HG02885 (cell line): ENCODE measurements around the gene BICRA.
"Not testable (repeated sequence)": the region's sequence is repeated elsewhere in the genome, so short reads cannot be mapped to it uniquely, and the experiment has no call there.

Experiments used
- ATAC-seq: cut with Tn5 transposase; IDR thresholded peaks from one replicate; pipeline ENCODE4 v1.9.1; 2021; ENCODE audit warnings: mild to moderate bottlenecking; ENCODE audit not compliant: unreplicated experiment, poor library complexity

Gene BICRA

GRCh38 chr19:47658431-47659348 lies 49.8 kb downstream of the BICRA start:
- no peak for ATAC-seq

- no peak for ATAC-seq
Measured at GRCh38 chr19:47660435-47660832, 51.5 kb downstream of the BICRA start.

DNA sequence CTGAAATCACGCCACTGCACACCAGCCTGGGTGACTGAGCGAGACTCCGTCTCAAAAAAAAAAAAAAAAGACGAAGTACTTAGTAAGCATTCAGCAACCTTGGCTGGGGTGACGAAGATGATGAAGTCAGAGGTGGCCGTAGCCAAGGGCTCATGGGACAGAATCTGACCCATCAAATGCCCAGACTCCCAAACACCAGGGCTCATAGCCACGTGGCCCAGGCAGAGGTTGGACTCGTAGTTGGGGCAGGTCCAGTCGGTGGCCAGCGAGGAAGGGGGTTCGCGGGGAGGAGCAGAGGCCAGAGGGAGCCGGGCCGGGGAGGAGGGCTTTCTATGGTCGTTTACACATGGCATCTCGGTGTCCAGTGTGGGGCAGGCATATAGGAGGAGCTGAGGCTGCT lies 52.2 kb downstream of the BICRA start:
- ATAC-seq = no peak

- ATAC-seq = no peak
Measured at GRCh38 chr19:47661611-47662010, 52.7 kb downstream of the BICRA start.

DNA sequence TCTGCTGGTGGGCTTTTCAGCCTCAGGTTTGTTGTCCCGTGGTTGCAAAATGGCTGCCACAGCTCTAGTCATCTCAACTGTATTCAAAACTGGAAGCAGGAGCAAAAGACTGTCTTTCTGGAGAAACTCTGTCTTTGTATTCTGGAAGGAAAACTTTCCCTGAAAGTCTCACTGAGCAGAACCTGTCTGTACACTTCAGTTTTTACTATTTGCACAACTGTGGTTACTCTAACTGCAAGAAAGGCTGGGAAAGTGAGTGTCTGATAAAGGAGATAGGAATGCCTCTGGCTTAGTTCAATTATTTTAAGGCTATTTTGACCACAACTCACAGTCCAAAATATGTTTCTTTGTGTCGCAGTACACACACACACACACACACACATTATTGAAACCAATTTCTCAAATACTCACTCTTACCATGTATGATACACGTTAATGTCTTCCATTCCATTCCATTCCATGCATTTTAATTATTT lies 54.5 kb downstream of the BICRA start:
- ATAC-seq = no peak

- ATAC-seq = no peak
Measured at GRCh38 chr19:47663911-47664771, 55.2 kb downstream of the BICRA start.

DNA sequence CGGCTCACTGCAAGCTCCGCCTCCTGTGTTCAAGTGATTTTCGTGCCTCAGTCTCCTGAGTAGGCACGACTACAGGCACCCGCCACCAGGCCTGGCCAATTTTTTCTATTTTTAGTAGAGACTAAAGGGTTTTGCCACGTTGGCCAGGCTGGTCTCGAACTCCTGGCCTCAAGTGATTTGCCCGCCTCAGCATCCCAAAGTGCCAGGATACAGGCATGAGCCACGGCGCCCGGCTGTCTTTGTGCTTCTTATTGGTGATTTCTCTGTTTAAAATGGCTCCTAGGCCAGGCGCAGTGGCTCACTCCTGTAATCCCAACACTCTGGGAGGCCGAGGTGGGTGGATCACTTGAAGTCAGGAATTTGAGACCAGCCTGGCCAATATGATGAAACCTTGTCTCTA lies 59.6 kb downstream of the BICRA start:
- not testable (repeated sequence) for ATAC-seq

DNA sequence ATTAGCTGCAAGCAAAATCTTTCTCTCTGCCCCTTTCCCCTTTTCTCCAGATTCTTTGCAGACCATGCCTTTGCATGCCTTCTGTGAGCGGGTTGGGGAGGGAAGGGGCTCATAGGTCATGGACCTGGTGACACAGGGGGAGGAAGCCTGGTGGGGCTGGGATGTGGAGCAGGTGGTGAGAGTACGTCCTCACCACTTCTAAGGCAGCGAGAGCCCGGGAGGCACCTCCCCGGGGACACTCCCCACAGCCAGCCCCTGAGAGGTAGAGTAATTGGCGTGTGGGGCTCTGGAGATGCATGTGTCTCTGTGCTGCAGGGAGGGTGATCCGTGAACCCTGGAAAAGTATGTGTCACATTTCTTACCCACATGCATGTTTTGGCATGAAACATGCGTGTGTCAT lies 61.8 kb downstream of the BICRA start:
- no peak for ATAC-seq

GRCh38 chr19:47671499-47671898 lies 62.6 kb downstream of the BICRA start:
- ATAC-seq = no peak

- no peak for ATAC-seq
Measured at GRCh38 chr19:47673426-47673825, 64.5 kb downstream of the BICRA start.

GRCh38 chr19:47674548-47674947 lies 65.6 kb downstream of the BICRA start:
- ATAC-seq = no peak

GRCh38 chr19:47675271-47675670 lies 66.3 kb downstream of the BICRA start:
- no peak for ATAC-seq

DNA sequence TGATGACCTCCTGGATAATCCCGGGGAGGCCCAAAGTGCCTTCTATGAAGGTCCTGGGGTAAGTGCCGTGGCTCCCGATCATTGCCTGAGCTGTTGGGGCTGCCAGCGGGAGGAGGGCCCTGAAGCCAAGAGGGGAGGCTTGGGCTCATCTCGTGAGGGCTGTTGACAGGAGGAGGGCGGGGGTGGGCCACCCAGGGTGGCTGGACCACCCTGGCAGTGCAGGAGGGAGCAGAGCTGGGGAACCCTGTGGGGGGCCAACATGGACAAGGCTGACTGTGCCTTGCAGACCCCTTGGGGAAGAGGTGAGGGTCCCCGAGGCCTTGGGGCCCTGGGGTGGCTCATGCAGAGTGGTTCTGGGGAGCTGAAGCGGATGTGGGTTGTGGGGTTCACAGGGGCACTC lies 66.9 kb downstream of the BICRA start:
- no peak for ATAC-seq

DNA sequence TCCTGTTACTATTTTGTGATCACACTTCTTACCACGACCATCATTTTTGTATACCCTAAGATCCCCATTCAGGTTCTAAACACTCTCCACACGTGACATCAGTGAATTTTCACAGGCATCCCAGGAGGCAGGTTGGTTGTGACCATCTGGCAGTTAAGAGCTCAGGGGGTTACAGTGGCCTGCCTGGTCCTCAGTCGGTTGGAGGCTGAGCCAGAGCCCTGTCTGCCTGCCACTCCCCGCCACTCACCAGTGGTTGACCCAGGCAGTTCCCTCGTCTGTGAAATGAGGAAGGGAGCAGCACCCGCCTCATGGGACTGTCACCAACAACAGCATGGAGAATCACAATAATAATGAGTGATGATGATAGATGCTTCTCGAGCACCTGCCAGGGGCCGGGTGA lies 67.9 kb downstream of the BICRA start:
- ATAC-seq = no peak

GRCh38 chr19:47679251-47679900 lies 70.4 kb downstream of the BICRA start:
- no peak for ATAC-seq

GRCh38 chr19:47679922-47680857 lies 71.3 kb downstream of the BICRA start:
- ATAC-seq = no peak

GRCh38 chr19:47680858-47681332 lies 72.0 kb downstream of the BICRA start:
- no peak for ATAC-seq

GRCh38 chr19:47681388-47681787 lies 72.5 kb downstream of the BICRA start:
- no peak for ATAC-seq

GRCh38 chr19:47681936-47682335 lies 73.0 kb downstream of the BICRA start:
- ATAC-seq = no peak
